ENCODE measurements around the gene CLDN14.

The CLDN14 gene

DNA sequence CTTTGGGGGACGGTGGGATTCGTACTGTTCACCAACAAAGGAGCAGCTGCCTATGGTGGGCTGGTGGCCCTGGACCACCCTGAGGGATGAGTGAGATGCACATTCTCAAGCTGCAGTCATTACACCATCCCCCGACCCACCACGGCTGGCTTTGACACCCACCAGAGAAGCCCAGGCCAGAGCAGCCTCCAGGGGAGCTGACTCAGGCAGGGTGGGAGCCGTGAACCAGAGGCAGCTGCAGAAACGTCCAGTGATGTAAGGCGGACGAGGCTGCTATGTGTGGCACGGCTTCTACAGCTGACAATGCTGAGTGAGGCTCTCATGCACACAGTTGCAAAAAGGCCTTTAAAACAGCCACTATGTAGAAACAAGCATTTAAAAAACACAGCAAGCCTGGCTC, 54.6 kb downstream of the CLDN14 start:
- TF ChIP-seq SUZ12 (IDR thresholded peaks at IDR 0.05; ENCODE audit: extremely low read depth, insufficient read depth, insufficient read length) (no peak), YY1 (IDR thresholded peaks at IDR 0.05; ENCODE audit: insufficient read depth, insufficient read length) (no peak), ZNF274 (IDR thresholded peaks at IDR 0.05; ENCODE audit: low read depth, low read length) (no peak)
- Histone ChIP-seq H3K9me3 (ENCODE audit: insufficient read depth, low read length) (no peaks in the 10 kb centered on the region), H3K4me1 (ENCODE audit: insufficient read depth, insufficient read length) (peaks cover 39% of the 10 kb centered on the region), H3K27me3 (ENCODE audit: insufficient read depth, insufficient read length) (no peaks in the 10 kb centered on the region), H3K4me3 (ENCODE audit: insufficient read length, low read depth) (no peak overlapping the region), H3K36me3 (ENCODE audit: insufficient read depth, insufficient read length, low read length) (peaks cover 2% of the 10 kb centered on the region), H3K9ac (ENCODE audit: insufficient read length, low read depth) (no peak overlapping the region)
- DNase-seq (ENCODE audit: low read depth, low spot score) = no peak

GRCh38 chr21:36424592-36424991, 55.3 kb downstream of the CLDN14 start:
- H3K27me3 ChIP-seq (ENCODE audit: insufficient read depth, insufficient read length) = no peaks in the 10 kb centered on the region
- peaks cover 36% of the 10 kb centered on the region for H3K4me1 ChIP-seq (ENCODE audit: insufficient read depth, insufficient read length)
- H3K9me3 ChIP-seq (ENCODE audit: insufficient read depth, low read length) = no peaks in the 10 kb centered on the region
- H3K36me3 ChIP-seq (ENCODE audit: insufficient read depth, insufficient read length, low read length) = peaks cover 4% of the 10 kb centered on the region
- DNase-seq (ENCODE audit: low read depth, low spot score) = no peak
- no peak overlapping the region for H3K4me3 ChIP-seq (ENCODE audit: insufficient read length, low read depth)
- H3K9ac ChIP-seq (ENCODE audit: insufficient read length, low read depth) = no peak overlapping the region
- no peak for TF ChIP-seq YY1 (IDR thresholded peaks at IDR 0.05; ENCODE audit: insufficient read depth, insufficient read length)
- TF ChIP-seq SUZ12 (IDR thresholded peaks at IDR 0.05; ENCODE audit: extremely low read depth, insufficient read depth, insufficient read length) = no peak
- no peak for TF ChIP-seq ZNF274 (IDR thresholded peaks at IDR 0.05; ENCODE audit: low read depth, low read length)

- no peak for DNase-seq (ENCODE audit: low read depth, low spot score)
- Histone ChIP-seq H3K9ac (ENCODE audit: insufficient read length, low read depth) (no peak overlapping the region), H3K36me3 (ENCODE audit: insufficient read depth, insufficient read length, low read length) (peaks cover 9% of the 10 kb centered on the region), H3K27me3 (ENCODE audit: insufficient read depth, insufficient read length) (no peaks in the 10 kb centered on the region), H3K4me1 (ENCODE audit: insufficient read depth, insufficient read length) (peaks cover 30% of the 10 kb centered on the region), H3K9me3 (ENCODE audit: insufficient read depth, low read length) (no peaks in the 10 kb centered on the region), H3K4me3 (ENCODE audit: insufficient read length, low read depth) (no peak overlapping the region)
- TF ChIP-seq ZNF274 (IDR thresholded peaks at IDR 0.05; ENCODE audit: low read depth, low read length) (no peak), YY1 (IDR thresholded peaks at IDR 0.05; ENCODE audit: insufficient read depth, insufficient read length) (no peak), SUZ12 (IDR thresholded peaks at IDR 0.05; ENCODE audit: extremely low read depth, insufficient read depth, insufficient read length) (no peak)
Observed at GRCh38 chr21:36423771-36424433, 56.0 kb downstream of the CLDN14 start.

- Histone ChIP-seq H3K4me3 (ENCODE audit: insufficient read length, low read depth) (no peak overlapping the region), H3K27me3 (ENCODE audit: insufficient read depth, insufficient read length) (no peaks in the 10 kb centered on the region), H3K4me1 (ENCODE audit: insufficient read depth, insufficient read length) (peaks cover 26% of the 10 kb centered on the region), H3K36me3 (ENCODE audit: insufficient read depth, insufficient read length, low read length) (peaks cover 16% of the 10 kb centered on the region), H3K9me3 (ENCODE audit: insufficient read depth, low read length) (no peaks in the 10 kb centered on the region), H3K9ac (ENCODE audit: insufficient read length, low read depth) (peak overlapping the region; percentile 51)
- TF ChIP-seq YY1 (IDR thresholded peaks at IDR 0.05; ENCODE audit: insufficient read depth, insufficient read length) = no peak
- no peak for TF ChIP-seq SUZ12 (IDR thresholded peaks at IDR 0.05; ENCODE audit: extremely low read depth, insufficient read depth, insufficient read length)
- TF ChIP-seq ZNF274 (IDR thresholded peaks at IDR 0.05; ENCODE audit: low read depth, low read length) = no peak
- peak; percentile 88 for DNase-seq (ENCODE audit: low read depth, low spot score)
Observed at GRCh38 chr21:36422279-36423098, 57.4 kb downstream of the CLDN14 start.

DNA sequence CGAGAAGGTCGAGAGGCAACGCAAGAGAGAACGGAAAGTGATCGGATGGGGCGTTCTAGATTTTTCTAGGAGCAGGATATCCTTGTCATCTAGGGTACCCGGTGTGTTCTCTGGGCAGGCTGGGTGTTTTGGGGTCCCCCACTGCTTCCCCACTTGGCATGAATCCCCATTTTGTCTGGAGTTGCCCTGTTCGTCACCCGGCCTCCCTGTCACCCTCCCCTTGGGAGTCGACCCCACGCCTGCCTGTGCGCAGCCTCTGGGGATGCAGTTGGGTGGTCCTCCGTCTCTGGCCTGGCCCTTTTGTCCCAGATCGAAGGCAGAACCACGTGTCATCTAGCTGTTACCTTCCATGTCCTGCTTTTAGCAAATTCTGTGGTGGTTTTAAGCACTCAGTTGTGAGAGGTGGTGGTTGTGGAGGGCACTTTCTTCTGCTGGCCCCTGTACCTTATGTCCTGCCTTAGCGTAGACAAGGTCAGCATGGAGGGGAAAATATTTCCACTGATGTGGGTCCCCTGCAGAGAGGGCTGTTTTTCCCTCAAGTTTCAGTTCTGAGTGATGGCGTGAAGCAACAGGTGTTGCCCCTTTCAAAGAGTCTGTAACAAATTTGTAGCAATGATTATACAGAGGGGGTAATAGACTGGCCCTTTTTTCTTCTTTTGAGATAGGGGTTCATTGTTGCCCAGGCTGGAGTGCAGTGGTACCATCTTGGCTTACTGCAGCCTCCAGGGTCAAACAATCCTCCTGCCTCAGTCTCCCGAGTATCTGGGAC, 59.2 kb downstream of the CLDN14 start:
- Histone ChIP-seq H3K36me3 (ENCODE audit: insufficient read depth, insufficient read length, low read length) (peaks cover 25% of the 10 kb centered on the region), H3K4me1 (ENCODE audit: insufficient read depth, insufficient read length) (peaks cover 26% of the 10 kb centered on the region)
- TF ChIP-seq YY1 (IDR thresholded peaks at IDR 0.05; ENCODE audit: insufficient read depth, insufficient read length) = no peak
- no peak for TF ChIP-seq SUZ12 (IDR thresholded peaks at IDR 0.05; ENCODE audit: extremely low read depth, insufficient read depth, insufficient read length)
- no peak for TF ChIP-seq ZNF274 (IDR thresholded peaks at IDR 0.05; ENCODE audit: low read depth, low read length)

GRCh38 chr21:36419996-36420395, 59.9 kb downstream of the CLDN14 start:
- TF ChIP-seq ZNF274 (IDR thresholded peaks at IDR 0.05; ENCODE audit: low read depth, low read length) (no peak), SUZ12 (IDR thresholded peaks at IDR 0.05; ENCODE audit: extremely low read depth, insufficient read depth, insufficient read length) (no peak), YY1 (IDR thresholded peaks at IDR 0.05; ENCODE audit: insufficient read depth, insufficient read length) (no peak)
- H3K27me3 ChIP-seq (ENCODE audit: insufficient read depth, insufficient read length) = no peaks in the 10 kb centered on the region
- no peak overlapping the region for H3K9ac ChIP-seq (ENCODE audit: insufficient read length, low read depth)
- no peak overlapping the region for H3K4me3 ChIP-seq (ENCODE audit: insufficient read length, low read depth)
- no peaks in the 10 kb centered on the region for H3K9me3 ChIP-seq (ENCODE audit: insufficient read depth, low read length)
- peaks cover 22% of the 10 kb centered on the region for H3K4me1 ChIP-seq (ENCODE audit: insufficient read depth, insufficient read length)
- peak; percentile 96 for DNase-seq (ENCODE audit: low read depth, low spot score)
- H3K36me3 ChIP-seq (ENCODE audit: insufficient read depth, insufficient read length, low read length) = peaks cover 32% of the 10 kb centered on the region

More for the DNA sequence above, 59.2 kb downstream of the CLDN14 start:
- H3K9me3 ChIP-seq (ENCODE audit: insufficient read depth, low read length) = no peaks in the 10 kb centered on the region
- H3K9ac ChIP-seq (ENCODE audit: insufficient read length, low read depth) = no peak overlapping the region
- H3K27me3 ChIP-seq (ENCODE audit: insufficient read depth, insufficient read length) = no peaks in the 10 kb centered on the region
- no peak overlapping the region for H3K4me3 ChIP-seq (ENCODE audit: insufficient read length, low read depth)
- no peak for DNase-seq (ENCODE audit: low read depth, low spot score)
